NB4 (cell line): Measurements from ENCODE around the gene RGPD8.
A peak's percentile ranks its signal among the peaks of the same experiment; 100 is the strongest.
"Not testable (repeated sequence)": the region's sequence is repeated elsewhere in the genome, so short reads cannot be mapped to it uniquely, and the experiment has no call there.

Source experiments
- DNase-seq: peaks from one replicate; pipeline ENCODE4 v3.0.0; 2010; ENCODE audit warnings: low read depth
- H3K4me3 ChIP-seq: one replicate; pipeline ENCODE4 v1.5.1; 2011; ENCODE audit warnings: mild to moderate bottlenecking, low read depth, low read length, moderate library complexity
- MYC ChIP-seq: IDR thresholded peaks from 2 replicates; pipeline ENCODE4 v1.6.1; 2011; ENCODE audit warnings: low read depth, low read length
- POLR2A ChIP-seq: IDR thresholded peaks from 2 replicates; pipeline ENCODE4 v1.6.1; 2011; ENCODE audit warnings: mild to moderate bottlenecking; ENCODE audit not compliant: insufficient read length; ENCODE audit errors: extremely low read depth
- TF ChIP-seq, protein P1 (sequence below): IDR thresholded peaks from 2 replicates; pipeline ENCODE4 v1.6.1; 2011; ENCODE audit warnings: low read depth, low read length
- TF ChIP-seq, protein P2 (sequence below): IDR thresholded peaks from one replicate; pipeline ENCODE4 v1.5.1; 2012; ENCODE audit warnings: low read depth, low read length

The RGPD8 gene

DNA sequence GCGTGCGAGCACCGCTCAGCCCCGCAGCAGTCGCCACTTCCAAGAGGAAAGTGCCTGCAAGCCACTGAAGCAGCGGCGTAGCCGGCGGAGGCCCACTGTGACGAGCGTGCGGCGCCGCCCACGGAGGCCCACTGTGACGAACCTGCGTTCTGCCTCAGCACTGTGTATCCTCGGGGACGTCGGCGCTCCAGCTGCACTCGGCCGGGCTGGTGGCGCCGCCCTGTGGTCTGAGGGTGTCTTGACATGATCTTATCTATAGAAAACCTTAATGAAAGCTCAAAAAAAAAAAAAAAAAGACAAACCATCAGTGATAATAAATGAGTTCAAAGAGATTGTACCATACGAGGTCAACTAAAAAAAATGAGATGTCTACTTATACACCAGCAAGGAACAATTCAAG lies at the start of gene RGPD8:
Gene RGPD8, minus strand, starts transcription at position 166 of the 400 bp plus-strand sequence. CDS start 192 bp downstream, outside the sequence.
- not testable (repeated sequence) for H3K4me3 ChIP-seq
- DNase-seq: peak; percentile 73

DNA sequence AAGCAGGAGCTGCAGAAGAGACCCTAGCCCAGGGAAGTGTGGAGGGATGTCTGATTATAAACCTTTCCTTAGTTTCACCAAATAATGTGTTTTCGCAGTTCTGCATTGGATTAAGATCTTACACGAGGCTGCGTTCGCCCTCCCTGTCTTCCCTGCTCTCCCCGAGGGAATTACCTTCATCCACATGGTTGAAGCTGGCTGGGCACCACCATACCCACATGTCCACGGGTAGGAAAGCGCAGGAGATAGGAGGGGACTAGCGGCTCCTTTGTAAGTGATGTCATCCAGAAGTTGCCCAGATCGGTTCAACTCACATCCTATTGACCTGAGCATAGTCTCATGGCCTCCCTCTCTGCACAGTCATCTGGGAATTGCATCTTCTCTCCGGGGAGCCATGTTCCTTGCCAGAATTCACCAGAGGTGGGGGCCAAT lies 49.6 kb upstream of the RGPD8 start:
- peak overlapping the region; percentile 77 for H3K4me3 ChIP-seq
- peak; percentile 76 for DNase-seq
- no peak for TF ChIP-seq POLR2A
- TF ChIP-seq, protein P1, sequence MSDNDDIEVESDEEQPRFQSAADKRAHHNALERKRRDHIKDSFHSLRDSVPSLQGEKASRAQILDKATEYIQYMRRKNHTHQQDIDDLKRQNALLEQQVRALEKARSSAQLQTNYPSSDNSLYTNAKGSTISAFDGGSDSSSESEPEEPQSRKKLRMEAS: peak; percentile 87
- TF ChIP-seq MYC: peak; percentile 74

DNA sequence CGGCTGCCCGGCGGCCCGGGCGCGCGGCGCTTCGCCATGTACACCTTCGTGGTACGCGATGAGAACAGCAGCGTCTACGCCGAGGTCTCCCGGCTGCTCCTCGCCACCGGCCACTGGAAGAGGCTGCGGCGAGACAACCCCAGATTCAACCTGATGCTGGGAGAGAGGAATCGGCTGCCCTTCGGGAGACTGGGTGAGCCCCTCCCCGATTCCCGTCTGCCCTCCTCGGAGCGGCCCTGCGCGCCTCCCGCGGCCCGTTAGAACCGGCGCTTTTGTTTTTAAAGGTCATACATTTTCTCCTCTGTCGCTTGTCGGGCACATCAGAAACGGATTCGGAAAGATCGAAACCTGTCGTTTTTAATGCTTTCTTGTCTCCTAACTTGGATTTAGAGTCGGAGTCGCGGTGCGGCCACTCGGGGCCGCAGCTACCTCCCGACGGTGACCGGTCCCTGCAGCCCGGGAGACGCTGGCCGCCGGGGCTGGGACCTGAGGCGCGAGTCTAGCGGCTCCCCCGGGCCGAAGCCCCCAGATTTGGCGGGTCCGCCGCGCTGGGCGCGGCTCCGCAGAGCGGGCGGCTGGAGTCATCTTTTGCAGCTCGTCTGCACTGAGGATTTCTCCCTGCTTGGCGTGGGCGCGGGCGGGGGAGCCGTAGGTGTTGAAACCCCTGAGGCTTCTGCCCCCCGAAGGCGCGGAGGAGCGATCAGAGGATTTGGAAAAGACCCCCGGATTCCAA lies 49.0 kb upstream of the RGPD8 start:
- peak; percentile 73 for DNase-seq
- TF ChIP-seq POLR2A: peak; percentile 2
- no peak for TF ChIP-seq MYC
- H3K4me3 ChIP-seq: peak overlapping the region; percentile 77

DNA sequence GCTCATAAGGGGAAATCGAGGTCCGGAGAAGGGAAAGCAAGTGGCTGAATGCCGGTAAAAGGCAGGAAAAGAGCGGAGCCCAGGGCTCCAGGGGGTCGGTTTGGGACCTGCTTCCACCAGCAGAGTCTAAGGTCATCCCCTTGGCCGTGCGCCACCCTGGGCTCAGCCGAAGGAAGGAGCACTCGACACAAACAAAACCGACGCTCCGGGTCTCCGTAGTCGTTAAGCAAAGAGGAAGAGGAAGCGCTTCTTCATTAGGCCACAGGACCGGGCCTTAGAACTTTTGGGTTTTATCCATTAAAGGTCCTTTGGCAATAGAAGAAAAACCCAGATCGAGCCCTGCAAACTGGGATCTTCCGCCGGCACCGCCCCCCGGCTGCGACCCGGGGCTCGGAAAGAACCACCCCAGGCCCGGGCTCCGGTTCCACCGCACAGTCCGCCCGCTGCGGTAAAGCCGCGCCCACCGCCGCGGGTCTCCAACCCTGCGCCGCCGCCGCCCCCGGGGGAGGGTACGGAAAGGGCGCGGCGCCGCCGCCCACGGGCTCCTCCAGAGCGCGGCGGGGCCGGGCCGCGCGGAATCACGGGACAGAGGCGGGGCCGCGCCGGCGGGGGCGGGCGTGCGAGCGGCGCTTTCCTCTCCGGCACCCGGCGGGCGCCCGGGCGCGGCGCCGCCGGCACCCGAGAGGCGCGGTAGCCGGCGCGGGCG lies 48.2 kb upstream of the RGPD8 start, which contains the start of gene TTL:
Gene TTL, plus strand, starts transcription at position 629 of the 706 bp plus-strand sequence. CDS start 189 bp downstream, outside the sequence.
- peak; percentile 87 for DNase-seq
- TF ChIP-seq MYC (no peak), POLR2A (peak; percentile 44)
- peak within 1 kb of the TSS; percentile 77 for H3K4me3 ChIP-seq

DNA sequence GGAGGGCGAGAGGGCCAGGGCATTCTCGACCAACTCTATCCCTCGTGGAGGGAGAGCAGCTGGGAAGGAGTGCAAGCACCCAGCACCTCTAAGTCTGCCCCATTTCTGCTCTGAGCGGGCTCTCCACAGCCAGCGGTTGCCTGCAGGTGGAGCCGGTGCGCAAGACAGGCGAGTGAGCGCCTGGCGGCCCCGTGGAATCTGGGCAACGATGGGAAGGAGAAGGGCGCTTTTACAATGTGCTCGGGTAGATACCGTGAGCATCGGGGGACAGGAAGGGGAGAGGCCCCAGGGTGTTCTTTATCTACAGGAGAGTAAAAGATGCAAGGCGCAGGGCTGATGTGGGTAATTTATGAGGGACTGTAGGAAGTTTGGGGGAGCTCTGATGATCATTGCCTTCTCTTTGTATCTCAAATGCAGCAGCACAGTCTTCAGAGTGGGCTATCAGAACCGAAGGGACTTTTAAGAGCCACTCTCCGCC lies 47.6 kb upstream of the RGPD8 start:
- peak; percentile 95 for TF ChIP-seq MYC
- TF ChIP-seq, protein P2, sequence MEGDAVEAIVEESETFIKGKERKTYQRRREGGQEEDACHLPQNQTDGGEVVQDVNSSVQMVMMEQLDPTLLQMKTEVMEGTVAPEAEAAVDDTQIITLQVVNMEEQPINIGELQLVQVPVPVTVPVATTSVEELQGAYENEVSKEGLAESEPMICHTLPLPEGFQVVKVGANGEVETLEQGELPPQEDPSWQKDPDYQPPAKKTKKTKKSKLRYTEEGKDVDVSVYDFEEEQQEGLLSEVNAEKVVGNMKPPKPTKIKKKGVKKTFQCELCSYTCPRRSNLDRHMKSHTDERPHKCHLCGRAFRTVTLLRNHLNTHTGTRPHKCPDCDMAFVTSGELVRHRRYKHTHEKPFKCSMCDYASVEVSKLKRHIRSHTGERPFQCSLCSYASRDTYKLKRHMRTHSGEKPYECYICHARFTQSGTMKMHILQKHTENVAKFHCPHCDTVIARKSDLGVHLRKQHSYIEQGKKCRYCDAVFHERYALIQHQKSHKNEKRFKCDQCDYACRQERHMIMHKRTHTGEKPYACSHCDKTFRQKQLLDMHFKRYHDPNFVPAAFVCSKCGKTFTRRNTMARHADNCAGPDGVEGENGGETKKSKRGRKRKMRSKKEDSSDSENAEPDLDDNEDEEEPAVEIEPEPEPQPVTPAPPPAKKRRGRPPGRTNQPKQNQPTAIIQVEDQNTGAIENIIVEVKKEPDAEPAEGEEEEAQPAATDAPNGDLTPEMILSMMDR: peak; percentile 88
- TF ChIP-seq, protein P1: no peak; the same call in none of the 2 replicates
- peak; percentile 37 for TF ChIP-seq POLR2A
- peak overlapping the region; percentile 77 for H3K4me3 ChIP-seq
- peak; percentile 93 for DNase-seq

DNA sequence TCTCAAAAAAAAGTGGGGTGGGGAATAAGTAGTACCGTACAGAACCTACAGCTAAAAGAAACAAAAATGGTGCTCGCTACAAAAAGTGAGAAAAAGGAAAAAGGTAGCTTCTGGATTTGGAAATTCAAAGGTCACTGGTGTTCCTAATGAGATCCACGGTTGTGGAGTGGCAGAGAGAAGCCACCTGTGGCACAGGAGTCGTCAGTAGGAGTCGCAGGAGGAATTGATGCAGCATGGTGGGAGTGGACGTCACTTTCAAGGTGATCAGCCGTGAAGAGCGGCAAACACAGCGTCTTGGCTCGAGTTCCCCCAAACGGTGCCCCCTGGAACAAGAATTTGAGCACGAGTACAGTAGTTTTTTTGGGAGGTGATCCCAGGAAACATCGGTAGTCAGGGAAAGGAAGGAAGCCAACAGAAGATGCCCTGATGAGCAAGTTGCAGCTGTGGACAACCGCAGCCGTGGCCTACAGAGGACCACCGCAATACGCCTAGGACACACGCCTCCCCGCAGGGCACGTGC lies 47.1 kb upstream of the RGPD8 start:
- TF ChIP-seq, protein P1: no peak
- TF ChIP-seq, protein P2: no peak
- TF ChIP-seq POLR2A: no peak
- no peak for TF ChIP-seq MYC
- DNase-seq: no peak
- H3K4me3 ChIP-seq: peak overlapping the region; percentile 77

DNA sequence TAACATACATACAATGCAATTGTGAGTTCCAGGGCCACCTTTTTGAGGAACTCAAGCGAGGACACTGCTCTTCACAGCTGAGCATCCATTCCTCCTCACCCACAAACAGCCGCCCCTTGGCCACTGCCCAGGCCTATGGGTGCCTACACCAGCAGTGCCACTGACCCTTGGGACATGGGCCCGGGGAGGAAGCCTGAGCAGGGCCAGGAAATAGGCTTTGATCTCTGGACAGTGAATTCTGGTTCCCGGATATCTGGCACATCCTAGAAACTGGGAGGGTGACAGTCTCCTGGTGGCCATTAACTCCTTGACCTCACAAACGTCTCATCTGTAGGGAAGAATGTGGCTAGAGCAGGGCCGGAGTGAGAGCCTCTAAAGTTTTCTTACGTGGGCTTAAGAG lies 43.0 kb upstream of the RGPD8 start:
- H3K4me3 ChIP-seq: no peak overlapping the region
- TF ChIP-seq, protein P1: no peak
- TF ChIP-seq MYC: no peak
- TF ChIP-seq, protein P2: no peak
- no peak for TF ChIP-seq POLR2A
- no peak for DNase-seq
